IMR-90 (cell line): ENCODE results near the gene FAM170A.

ENCODE experiments used
- BHLHE40 ChIP-seq: fragments of 150-350 bp; IDR thresholded peaks from 2 replicates; pipeline ENCODE4 v1.6.1; 2016; ENCODE audit warnings: mild to moderate bottlenecking, low read depth, low read length
- CHD1 ChIP-seq: IDR thresholded peaks from 2 replicates; pipeline ENCODE4 v1.6.1; 2012; ENCODE audit warnings: low read depth, low read length, improper control_type of control experiment
- CTCF ChIP-seq: conservative IDR thresholded peaks from 2 replicates; pipeline ENCODE4 v1.5.1; 2012; ENCODE audit warnings: mild to moderate bottlenecking, low read depth, low read length, improper control_type of control experiment
- ELK1 ChIP-seq: fragments of 150-350 bp; IDR thresholded peaks from 2 replicates; pipeline ENCODE4 v1.6.1; 2016; ENCODE audit warnings: low read depth, mild to moderate bottlenecking, low read length, moderate library complexity, borderline replicate concordance
- FOS ChIP-seq: fragments of 150-350 bp; IDR thresholded peaks from 2 replicates; pipeline ENCODE4 v1.6.1; 2016; ENCODE audit warnings: low read depth, low read length
- MAZ ChIP-seq: IDR thresholded peaks from 2 replicates; pipeline ENCODE4 v1.6.1; 2012; ENCODE audit warnings: low read depth, mild to moderate bottlenecking, low read length, improper control_type of control experiment, moderate library complexity, borderline replicate concordance
- POLR2A ChIP-seq: IDR thresholded peaks from 2 replicates; pipeline ENCODE4 v1.6.1; 2012; ENCODE audit warnings: mild to moderate bottlenecking, low read depth, low read length
- RAD21 ChIP-seq: IDR thresholded peaks from 2 replicates; pipeline ENCODE4 v1.6.1; 2012; ENCODE audit warnings: low read length, improper control_type of control experiment
- RCOR1 ChIP-seq: IDR thresholded peaks from 2 replicates; pipeline ENCODE4 v1.6.1; 2012; ENCODE audit warnings: mild to moderate bottlenecking, low read length, improper control_type of control experiment; ENCODE audit not compliant: insufficient replicate concordance
- RFX5 ChIP-seq: IDR thresholded peaks from 2 replicates; pipeline ENCODE4 v1.8.0; 2012; ENCODE audit warnings: low read depth, mild to moderate bottlenecking, low read length, moderate library complexity
- SMC3 ChIP-seq: fragments of 150-350 bp; IDR thresholded peaks from 2 replicates; pipeline ENCODE4 v1.6.1; 2016; ENCODE audit warnings: low read depth, mild to moderate bottlenecking, antibody characterized with exemption, low read length, moderate library complexity

DNA sequence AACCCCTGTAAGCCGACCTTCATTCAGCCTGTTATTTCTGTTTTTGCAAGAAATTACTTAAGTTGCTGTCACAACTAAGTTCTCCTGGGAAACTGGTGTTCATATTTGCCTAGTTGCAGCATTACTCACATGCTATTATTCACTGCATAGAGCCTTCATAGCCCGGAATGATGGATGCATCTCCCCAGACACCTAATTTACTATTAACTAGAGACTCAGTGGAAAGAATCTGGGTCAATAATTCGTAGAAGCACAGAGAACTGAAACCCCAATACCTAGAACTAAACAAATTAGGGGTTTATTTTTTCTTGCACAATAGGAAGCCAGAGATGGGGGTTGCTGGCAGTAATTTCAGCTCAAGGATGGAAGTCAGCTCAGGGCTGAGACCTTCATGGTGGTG is 45.7 kb upstream of the FAM170A start:
- TF ChIP-seq FOS = no peak
- TF ChIP-seq RAD21 = no peak
- no peak for TF ChIP-seq CTCF
- TF ChIP-seq CHD1 = no peak
- TF ChIP-seq ELK1 = no peak
- TF ChIP-seq POLR2A = no peak
- TF ChIP-seq MAZ = no peak
- no peak for TF ChIP-seq RFX5
- TF ChIP-seq BHLHE40 = no peak
- no peak for TF ChIP-seq SMC3
- no peak for TF ChIP-seq RCOR1
